ENCODE measurements around the gene TEAD4. TPM values are rescaled to one million over a fixed set of nuclear protein-coding genes. Genes with fewer than 3 reads are reported as not detected.

Gene TEAD4
- total and polyA plus RNA-seq, 2 experiments from 2014 or later, result 68.1 to 145 TPM

- no peak overlapping the region for H2AFZ ChIP-seq
- no peak overlapping the region for H3K4me3 ChIP-seq
- H3K27ac Mint-ChIP-seq, result peak overlapping the region; percentile 87
- H3K79me2 ChIP-seq (replicated peaks; ENCODE audit: insufficient read depth), result peaks cover 75% of the 10 kb centered on the region
- H3K4me3 Mint-ChIP-seq, result no peak overlapping the region; the same call in 2 of the 3 replicates
- TF ChIP-seq JUNB (IDR thresholded peaks at IDR 0.05; ENCODE audit: unreplicated experiment) (no peak), CTCF (conservative IDR thresholded peaks at IDR 0.05; ENCODE audit: low read depth in 2 of 2) (peak; percentile 28 to 45)
- peaks cover 21% of the 10 kb centered on the region for H3K36me3 ChIP-seq (ENCODE audit: insufficient read depth)
- no peaks in the 10 kb centered on the region for H3K27me3 ChIP-seq (ENCODE audit: insufficient read depth)
- peaks cover 28% of the 10 kb centered on the region for H3K4me1 ChIP-seq (ENCODE audit: insufficient read depth)
- peaks cover 58% of the 10 kb centered on the region for H4K20me1 ChIP-seq (replicated peaks; ENCODE audit: insufficient read depth)
- peaks cover 57% of the 10 kb centered on the region for H3K4me1 Mint-ChIP-seq
- ATAC-seq (peak; percentile 4; the same call in 1 of the 3 replicates), DNase-seq (ENCODE audit: low spot score) (peak; percentile 59)
- peak overlapping the region; percentile 84 for H3K27ac ChIP-seq (ENCODE audit: low read depth)
- peaks cover 32% of the 10 kb centered on the region; the same call in 1 of the 2 replicates for H3F3A ChIP-seq (replicated peaks; ENCODE audit: low read depth)
- no peaks in the 10 kb centered on the region for H3K9me2 ChIP-seq (ENCODE audit: insufficient read depth)
- no peaks in the 10 kb centered on the region for H3K9me3 Mint-ChIP-seq
- H3K27me3 Mint-ChIP-seq (ENCODE audit: insufficient read depth, low read depth, poor library complexity), result peaks cover 18% of the 10 kb centered on the region
- H3K4me2 ChIP-seq, result no peak overlapping the region
- H3K36me3 Mint-ChIP-seq (ENCODE audit: low read depth), result peaks cover 63% of the 10 kb centered on the region
Measured at GRCh38 chr12:3000548-3001275, 41.5 kb downstream of the TEAD4 start.

GRCh38 chr12:3002646-3003045 lies 43.4 kb downstream of the TEAD4 start:
- DNase-seq (ENCODE audit: low spot score) (no peak), ATAC-seq (no peak)
- H3F3A ChIP-seq (replicated peaks; ENCODE audit: low read depth), result peaks cover 29% of the 10 kb centered on the region; the same call in 1 of the 2 replicates
- no peak overlapping the region for H3K4me3 ChIP-seq
- H3K27ac ChIP-seq (ENCODE audit: low read depth), result peak overlapping the region; percentile 87
- H3K36me3 ChIP-seq (ENCODE audit: insufficient read depth), result peaks cover 23% of the 10 kb centered on the region
- H3K27me3 ChIP-seq (ENCODE audit: insufficient read depth), result no peaks in the 10 kb centered on the region
- Mint-ChIP-seq H3K4me3 (no peak overlapping the region), H3K4me1 (peaks cover 48% of the 10 kb centered on the region), H3K27me3 (ENCODE audit: insufficient read depth, low read depth, poor library complexity) (peaks cover 18% of the 10 kb centered on the region), H3K9me3 (no peaks in the 10 kb centered on the region), H3K27ac (peak overlapping the region; percentile 30; the same call in 1 of the 2 replicates), H3K36me3 (ENCODE audit: low read depth) (peaks cover 50% of the 10 kb centered on the region)
- H3K9me2 ChIP-seq (ENCODE audit: insufficient read depth), result no peaks in the 10 kb centered on the region
- H3K4me2 ChIP-seq, result no peak overlapping the region
- H3K4me1 ChIP-seq (ENCODE audit: insufficient read depth), result peaks cover 27% of the 10 kb centered on the region
- no peak overlapping the region for H2AFZ ChIP-seq
- peaks cover 68% of the 10 kb centered on the region for H4K20me1 ChIP-seq (replicated peaks; ENCODE audit: insufficient read depth)
- peaks cover 77% of the 10 kb centered on the region for H3K79me2 ChIP-seq (replicated peaks; ENCODE audit: insufficient read depth)
- TF ChIP-seq POLR2AphosphoS5 (IDR thresholded peaks at IDR 0.05; ENCODE audit: low read depth) (no peak), JUNB (IDR thresholded peaks at IDR 0.05; ENCODE audit: unreplicated experiment) (no peak), ZNF114 (CRISPR knock-in tag; IDR thresholded peaks at IDR 0.05) (no peak), ZNF462 (CRISPR knock-in tag; IDR thresholded peaks at IDR 0.05) (no peak), EZH2phosphoT487 (IDR thresholded peaks at IDR 0.05; ENCODE audit: unreplicated experiment) (no peak), STAT1 (IDR thresholded peaks at IDR 0.05; ENCODE audit: unreplicated experiment) (no peak), CTCF (conservative IDR thresholded peaks at IDR 0.05; ENCODE audit: low read depth in 2 of 2) (no peak), NANOG (IDR thresholded peaks at IDR 0.05; ENCODE audit: borderline replicate concordance) (no peak), ETS1 (IDR thresholded peaks at IDR 0.05) (no peak)
